Measurements from ENCODE around the gene KRT85.

Gene KRT85

GRCh38 chr12:52385226-52385702, 18.0 kb upstream of the KRT85 start, which contains the start of gene KRT84:
Gene KRT84, minus strand, starts transcription at chr12:52385652. Its CDS starts 67 bp downstream, at chr12:52385585.
- Histone ChIP-seq H3K27me3 (peaks cover 28% of the 10 kb centered on the region), H3K4me1 (no peaks in the 10 kb centered on the region), H3K9me3 (no peaks in the 10 kb centered on the region), H3K4me3 (ENCODE audit: low read depth, low read length) (no peak within 1 kb of the TSS), H3K36me3 (no peaks in the 10 kb centered on the region)
- DNase-seq: no peak
- TF ChIP-seq CTCF (IDR thresholded peaks at IDR 0.05; ENCODE audit: low read depth, low read length): no peak

GRCh38 chr12:52383331-52383730, 16.1 kb upstream of the KRT85 start:
- H3K4me3 ChIP-seq (ENCODE audit: low read depth, low read length): no peak overlapping the region
- H3K36me3 ChIP-seq: no peaks in the 10 kb centered on the region
- H3K4me1 ChIP-seq: no peaks in the 10 kb centered on the region
- H3K27me3 ChIP-seq: peaks cover 21% of the 10 kb centered on the region
- no peak for DNase-seq
- no peaks in the 10 kb centered on the region for H3K9me3 ChIP-seq
- no peak for TF ChIP-seq CTCF (IDR thresholded peaks at IDR 0.05; ENCODE audit: low read depth, low read length)

- H3K9me3 ChIP-seq: no peaks in the 10 kb centered on the region
- H3K4me1 ChIP-seq: no peaks in the 10 kb centered on the region
- no peaks in the 10 kb centered on the region for H3K36me3 ChIP-seq
- H3K4me3 ChIP-seq (ENCODE audit: low read depth, low read length): no peak overlapping the region
- peaks cover 16% of the 10 kb centered on the region for H3K27me3 ChIP-seq
- DNase-seq: no peak
- TF ChIP-seq CTCF (IDR thresholded peaks at IDR 0.05; ENCODE audit: low read depth, low read length): no peak
Observed at GRCh38 chr12:52382854-52383253, 15.6 kb upstream of the KRT85 start.

GRCh38 chr12:52381206-52381605, 13.9 kb upstream of the KRT85 start:
- Histone ChIP-seq H3K36me3 (no peaks in the 10 kb centered on the region), H3K9me3 (no peaks in the 10 kb centered on the region), H3K27me3 (peaks cover 5% of the 10 kb centered on the region), H3K4me1 (no peaks in the 10 kb centered on the region), H3K4me3 (ENCODE audit: low read depth, low read length) (no peak overlapping the region)
- DNase-seq: no peak
- TF ChIP-seq CTCF (IDR thresholded peaks at IDR 0.05; ENCODE audit: low read depth, low read length): no peak

GRCh38 chr12:52380271-52380694, 13.0 kb upstream of the KRT85 start:
- Histone ChIP-seq H3K4me3 (ENCODE audit: low read depth, low read length) (no peak overlapping the region), H3K36me3 (no peaks in the 10 kb centered on the region), H3K27me3 (peaks cover 5% of the 10 kb centered on the region), H3K9me3 (no peaks in the 10 kb centered on the region), H3K4me1 (no peaks in the 10 kb centered on the region)
- peak; percentile 65 for DNase-seq
- TF ChIP-seq CTCF (IDR thresholded peaks at IDR 0.05; ENCODE audit: low read depth, low read length): peak; percentile 76

- Histone ChIP-seq H3K36me3 (no peaks in the 10 kb centered on the region), H3K4me1 (no peaks in the 10 kb centered on the region), H3K4me3 (ENCODE audit: low read depth, low read length) (no peak overlapping the region), H3K27me3 (peaks cover 5% of the 10 kb centered on the region), H3K9me3 (no peaks in the 10 kb centered on the region)
- TF ChIP-seq CTCF (IDR thresholded peaks at IDR 0.05; ENCODE audit: low read depth, low read length): no peak
- DNase-seq: no peak
Observed at GRCh38 chr12:52379536-52379935, 12.3 kb upstream of the KRT85 start.
